PC-3 (cell line): ENCODE results near the gene KCNQ1. TPM values are rescaled to one million over a fixed set of nuclear protein-coding genes. Genes with fewer than 3 reads are reported as not detected.

Source experiments
- ATAC-seq: fragments of 200-7000 bp; cut with Tn5 transposase; 2 replicates; pipeline ENCODE4 v1.9.1; 2020; ENCODE audit warnings: mild to moderate bottlenecking, moderate library complexity
- BruUV-seq: library from RNA; stranded (reverse); fragments of 400-500 nt; replicated peaks from 2 replicates; lab custom pipeline; 2021; lab: Mats Ljungman, UMichigan
- CTCF ChIA-PET: fragments of 300-600 bp; sonication (Branson Sonifier 250); formaldehyde crosslinking; loops from one replicate; lab custom pipeline; 2022; ENCODE audit warnings: antibody characterized with exemption; lab: Charles Lee
- POLR2A ChIA-PET: fragments of 300-600 bp; sonication (Branson Sonifier 250); formaldehyde crosslinking; loops from one replicate; lab custom pipeline; 2022; ENCODE audit warnings: antibody characterized with exemption; ENCODE audit not compliant: unreplicated experiment; lab: Charles Lee
- DNase-seq: peaks from one replicate; pipeline ENCODE4 v3.0.0-alpha.2; 2015
- H2AFZ ChIP-seq: fragments of 300-600 bp; sonication (generic); 2 replicates; pipeline ENCODE4 v1.6.0; 2016; ENCODE audit warnings: antibody characterized with exemption, low read length
- H3F3A ChIP-seq: fragments of 300-600 bp; sonication (generic); one replicate; pipeline ENCODE4 v1.6.0; 2017; ENCODE audit warnings: antibody characterized with exemption, low read length, control low read depth, mild to moderate bottlenecking; ENCODE audit not compliant: unreplicated experiment
- H3K27ac ChIP-seq: fragments of 300-600 bp; sonication (generic); 2 replicates; pipeline ENCODE4 v1.5.1; 2016; ENCODE audit warnings: mild to moderate bottlenecking, low read length
- H3K27me3 ChIP-seq: fragments of 300-600 bp; sonication (generic); 2 replicates; pipeline ENCODE4 v1.6.1; 2016; ENCODE audit warnings: low read length, mixed read lengths
- H3K36me3 ChIP-seq: fragments of 300-600 bp; sonication (generic); 2 replicates; pipeline ENCODE4 v1.6.1; 2016; ENCODE audit warnings: low read depth, mixed run types, low read length, mixed read lengths
- H3K4me1 ChIP-seq: fragments of 300-600 bp; sonication (generic); 2 replicates; pipeline ENCODE4 v1.5.1; 2016; ENCODE audit warnings: low read length; ENCODE audit not compliant: insufficient read depth
- H3K4me2 ChIP-seq: fragments of 300-600 bp; sonication (generic); 2 replicates; pipeline ENCODE4 v1.6.0; 2016; ENCODE audit warnings: low read length
- H3K4me3 ChIP-seq: fragments of 300-600 bp; sonication (generic); 2 replicates; pipeline ENCODE4 v1.5.1; 2016; ENCODE audit warnings: mild to moderate bottlenecking, low read length, mixed read lengths
- H3K79me2 ChIP-seq: fragments of 300-600 bp; sonication (generic); 2 replicates; pipeline ENCODE4 v1.6.1; 2017; ENCODE audit warnings: low read length, mixed read lengths
- H3K9ac ChIP-seq: fragments of 300-600 bp; sonication (generic); 2 replicates; pipeline ENCODE4 v1.6.0; 2016; ENCODE audit warnings: mild to moderate bottlenecking, low read length
- H3K9me2 ChIP-seq: fragments of 300-600 bp; sonication (generic); replicated peaks from 2 replicates; pipeline ENCODE4 v1.6.1; 2016; ENCODE audit warnings: mixed run types, low read length, mixed read lengths
- H3K9me3 ChIP-seq: fragments of 300-600 bp; sonication (generic); 2 replicates; pipeline ENCODE4 v1.6.1; 2016; ENCODE audit warnings: low read length, mixed read lengths
- H4K20me1 ChIP-seq: fragments of 300-600 bp; sonication (generic); 2 replicates; pipeline ENCODE4 v1.6.1; 2016; ENCODE audit warnings: low read length, mixed read lengths
- CTCF ChIP-seq: fragments of 300-600 bp; sonication (generic); conservative IDR thresholded peaks from 2 replicates; pipeline ENCODE4 v1.5.1; 2017; ENCODE audit warnings: antibody characterized with exemption, low read depth, mild to moderate bottlenecking, low read length
- EZH2 ChIP-seq: fragments of 300-600 bp; sonication (generic); IDR thresholded peaks from one replicate; pipeline ENCODE4 v1.6.1; 2017; ENCODE audit warnings: antibody characterized with exemption, mild to moderate bottlenecking, low read length; ENCODE audit not compliant: unreplicated experiment
- EZH2phosphoT487 ChIP-seq: fragments of 300-600 bp; sonication (generic); IDR thresholded peaks from 2 replicates; pipeline ENCODE4 v1.6.1; 2018; ENCODE audit warnings: mild to moderate bottlenecking, antibody characterized with exemption, low read length, borderline replicate concordance
- intact Hi-C: fragments of 100-400 bp; cut with micrococcal nuclease; formaldehyde crosslinking; loops from 2 replicates; pipeline ENCODE4 v1.9.0; 2023
- total RNA-seq: library from RNA; depleted of rRNA; stranded (reverse); fragments of >200 nt; gene quantifications from 2 replicates; pipeline ENCODE4 v1.2.3, GENCODE V29; 2014

KCNQ1 gene
- total RNA-seq, 1 experiment from 2014 or later, result 0.40 TPM

GRCh38 chr11:2612884-2613571, 168.2 kb downstream of the KCNQ1 start:
- Histone ChIP-seq H4K20me1 (no peaks in the 10 kb centered on the region), H3K9me3 (0 out of 2 replicates have a peak, but pooled peaks cover 4% of the 10 kb centered on the region), H3F3A (no peaks in the 10 kb centered on the region), H3K27ac (no peak overlapping the region), H3K4me1 (peaks cover 17% of the 10 kb centered on the region), H3K4me2 (peak overlapping the region; percentile 33), H3K4me3 (no peak overlapping the region), H3K27me3 (no peaks in the 10 kb centered on the region), H3K9ac (no peak overlapping the region), H3K9me2 (no peaks in the 10 kb centered on the region), H2AFZ (no peak overlapping the region), H3K79me2 (no peaks in the 10 kb centered on the region), H3K36me3 (no peaks in the 10 kb centered on the region)
- CTCF ChIA-PET, result no interaction called here
- intact Hi-C loops, result no loop called here
- DNase-seq, result peak; percentile 67
- ATAC-seq, result peak; percentile 95
- TF ChIP-seq CTCF (no peak), EZH2phosphoT487 (no peak), EZH2 (no peak)
- POLR2A ChIA-PET, result no interaction called here
- BruUV-seq, result no TSS peak

- Histone ChIP-seq H3F3A (no peaks in the 10 kb centered on the region), H3K27ac (no peak overlapping the region), H3K9me3 (no peaks in the 10 kb centered on the region), H2AFZ (no peak overlapping the region), H3K9ac (no peak overlapping the region), H3K4me3 (no peak overlapping the region), H3K4me1 (0 out of 2 replicates have a peak, but pooled peaks cover 4% of the 10 kb centered on the region), H3K36me3 (no peaks in the 10 kb centered on the region), H3K4me2 (no peak overlapping the region), H3K9me2 (no peaks in the 10 kb centered on the region), H4K20me1 (no peaks in the 10 kb centered on the region), H3K27me3 (no peaks in the 10 kb centered on the region; the same call in 1 of the 2 replicates), H3K79me2 (no peaks in the 10 kb centered on the region)
- TF ChIP-seq EZH2 (no peak), CTCF (no peak)
- ATAC-seq (no peak), DNase-seq (no peak)
- POLR2A ChIA-PET, result no interaction called here
- no TSS peak for BruUV-seq
- CTCF ChIA-PET, result no interaction called here
- intact Hi-C loops, result no loop called here
Observed at GRCh38 chr11:2621894-2622293, 177.1 kb downstream of the KCNQ1 start.

DNA sequence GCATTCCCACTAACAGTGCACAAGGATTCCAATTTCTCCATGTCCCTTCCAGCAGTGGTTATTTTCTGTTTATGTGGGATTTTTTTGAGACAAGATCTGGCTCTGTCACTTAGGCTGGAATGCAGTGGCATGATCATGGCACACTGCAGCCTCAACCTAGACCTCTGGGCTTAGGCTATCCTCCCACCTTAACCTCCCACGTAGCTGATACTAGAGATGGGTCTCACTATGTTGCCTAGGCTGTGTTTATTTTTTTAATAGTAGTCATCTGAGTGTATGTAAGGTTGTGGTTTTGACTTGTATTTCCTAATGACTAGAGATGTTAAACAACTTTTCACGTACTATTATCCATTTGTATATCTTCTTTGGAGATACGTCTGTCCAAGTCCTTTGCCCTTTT, 180.4 kb downstream of the KCNQ1 start:
- CTCF ChIA-PET, result no interaction called here
- POLR2A ChIA-PET, result no interaction called here
- no peak overlapping the region for H3K27ac ChIP-seq
- no peaks in the 10 kb centered on the region for H3K4me1 ChIP-seq
- intact Hi-C loops, result no loop called here
- no peak overlapping the region for H3K4me3 ChIP-seq
- H3K79me2 ChIP-seq, result no peaks in the 10 kb centered on the region
- H4K20me1 ChIP-seq, result no peaks in the 10 kb centered on the region
- H3K9me3 ChIP-seq, result peaks cover 4% of the 10 kb centered on the region; the same call in 1 of the 2 replicates
- H3K27me3 ChIP-seq, result no peaks in the 10 kb centered on the region; the same call in 1 of the 2 replicates
- no peak for TF ChIP-seq CTCF
- no peak for TF ChIP-seq EZH2phosphoT487
- no peak for TF ChIP-seq EZH2
- no peak overlapping the region for H2AFZ ChIP-seq
- no peak for DNase-seq
- H3K9ac ChIP-seq, result no peak overlapping the region
- no TSS peak for BruUV-seq
- no peaks in the 10 kb centered on the region for H3K36me3 ChIP-seq
- no peak for ATAC-seq
- no peaks in the 10 kb centered on the region for H3K9me2 ChIP-seq
- no peaks in the 10 kb centered on the region for H3F3A ChIP-seq
- H3K4me2 ChIP-seq, result no peak overlapping the region
